ENCODE results near the gene ZSCAN1. TPM values are rescaled to one million over a fixed set of nuclear protein-coding genes. Genes with fewer than 3 reads are reported as not detected.

The ZSCAN1 gene
- polyA plus RNA-seq, 1 of the 3 experiments (the other 2 are of a cell fraction): not detected

DNA sequence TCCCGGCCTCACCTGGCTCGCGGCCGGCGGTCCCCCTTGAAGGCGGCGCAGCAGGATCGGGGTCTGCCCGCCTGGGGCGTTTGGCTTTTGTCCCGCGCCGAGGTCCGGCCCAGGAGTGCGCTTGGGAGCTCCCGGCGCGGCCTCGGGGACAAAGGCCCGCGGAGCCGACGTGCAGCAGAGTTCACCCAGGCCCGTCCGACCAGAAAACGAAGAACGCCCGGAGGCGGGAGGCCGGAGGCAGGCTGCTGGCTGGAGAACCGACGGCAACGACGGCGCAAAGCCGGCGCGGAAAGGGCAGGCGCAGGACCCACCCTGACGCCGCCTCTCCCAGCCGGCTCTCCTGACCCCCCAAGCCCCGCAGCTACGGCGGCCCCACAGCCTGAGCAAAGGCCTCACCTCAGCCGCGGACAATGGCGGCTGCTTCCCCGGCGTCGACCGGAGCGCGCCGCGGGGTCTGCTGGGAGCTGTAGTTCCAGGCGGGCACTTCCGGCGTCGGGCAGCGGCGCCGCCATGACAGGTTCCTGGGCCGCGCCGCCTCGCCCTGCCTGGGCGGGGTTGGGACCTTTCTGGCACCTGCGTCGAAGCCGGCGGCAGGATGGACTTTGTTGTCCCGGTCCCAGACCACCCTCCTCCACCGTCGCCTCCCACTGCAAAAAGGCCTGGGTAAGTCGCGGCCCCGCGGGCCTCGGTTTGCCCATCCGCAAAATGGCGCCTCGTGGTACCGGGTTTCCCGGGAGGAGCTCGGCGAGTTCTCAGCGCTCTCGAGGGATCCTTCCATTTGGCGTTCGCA is 31.2 kb upstream of the ZSCAN1 start, which contains the start of gene ZNF606 (continued):
- no peak for TF ChIP-seq EP300 (IDR thresholded peaks at IDR 0.05; ENCODE audit: borderline replicate concordance in 1 of 2, low read depth in 1 of 2, low read length in 1 of 2)
- no peak for TF ChIP-seq RAD21 (IDR thresholded peaks at IDR 0.05; ENCODE audit: low read length)
- no peak for TF ChIP-seq EZH2phosphoT487 (IDR thresholded peaks at IDR 0.05; ENCODE audit: borderline replicate concordance, low read depth)
- TF ChIP-seq TEAD4 (IDR thresholded peaks at IDR 0.05; ENCODE audit: borderline replicate concordance, insufficient read depth): no peak
- TF ChIP-seq SIN3A (IDR thresholded peaks at IDR 0.05; ENCODE audit: borderline replicate concordance, low read depth, low read length): no peak
- TF ChIP-seq TAF1 (IDR thresholded peaks at IDR 0.05; ENCODE audit: borderline replicate concordance, low read depth, low read length): no peak
- no peak for TF ChIP-seq TCF12 (IDR thresholded peaks at IDR 0.05)
- no peak for TF ChIP-seq GATA2 (CRISPR knock-in tag; IDR thresholded peaks at IDR 0.05)
- TF ChIP-seq, protein P1, sequence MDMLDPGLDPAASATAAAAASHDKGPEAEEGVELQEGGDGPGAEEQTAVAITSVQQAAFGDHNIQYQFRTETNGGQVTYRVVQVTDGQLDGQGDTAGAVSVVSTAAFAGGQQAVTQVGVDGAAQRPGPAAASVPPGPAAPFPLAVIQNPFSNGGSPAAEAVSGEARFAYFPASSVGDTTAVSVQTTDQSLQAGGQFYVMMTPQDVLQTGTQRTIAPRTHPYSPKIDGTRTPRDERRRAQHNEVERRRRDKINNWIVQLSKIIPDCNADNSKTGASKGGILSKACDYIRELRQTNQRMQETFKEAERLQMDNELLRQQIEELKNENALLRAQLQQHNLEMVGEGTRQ (IDR thresholded peaks at IDR 0.05; ENCODE audit: borderline replicate concordance, low read depth, low read length): no peak
- no peak for TF ChIP-seq FOXM1 (IDR thresholded peaks at IDR 0.05; ENCODE audit: low read depth)
- TF ChIP-seq, protein P2, sequence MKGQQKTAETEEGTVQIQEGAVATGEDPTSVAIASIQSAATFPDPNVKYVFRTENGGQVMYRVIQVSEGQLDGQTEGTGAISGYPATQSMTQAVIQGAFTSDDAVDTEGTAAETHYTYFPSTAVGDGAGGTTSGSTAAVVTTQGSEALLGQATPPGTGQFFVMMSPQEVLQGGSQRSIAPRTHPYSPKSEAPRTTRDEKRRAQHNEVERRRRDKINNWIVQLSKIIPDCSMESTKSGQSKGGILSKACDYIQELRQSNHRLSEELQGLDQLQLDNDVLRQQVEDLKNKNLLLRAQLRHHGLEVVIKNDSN (IDR thresholded peaks at IDR 0.05; ENCODE audit: borderline replicate concordance, low read depth): no peak; the same call in 1 of the 2 replicates
- TF ChIP-seq POLR2AphosphoS5 (IDR thresholded peaks at IDR 0.05; ENCODE audit: low read depth, low read length): peak; percentile 36; the same call in 1 of the 2 replicates
- no peak for TF ChIP-seq SMC3 (IDR thresholded peaks at IDR 0.05; ENCODE audit: low read depth, low read length)
- TF ChIP-seq FOXJ3 (CRISPR knock-in tag; IDR thresholded peaks at IDR 0.05): no peak
- TF ChIP-seq, protein P3, sequence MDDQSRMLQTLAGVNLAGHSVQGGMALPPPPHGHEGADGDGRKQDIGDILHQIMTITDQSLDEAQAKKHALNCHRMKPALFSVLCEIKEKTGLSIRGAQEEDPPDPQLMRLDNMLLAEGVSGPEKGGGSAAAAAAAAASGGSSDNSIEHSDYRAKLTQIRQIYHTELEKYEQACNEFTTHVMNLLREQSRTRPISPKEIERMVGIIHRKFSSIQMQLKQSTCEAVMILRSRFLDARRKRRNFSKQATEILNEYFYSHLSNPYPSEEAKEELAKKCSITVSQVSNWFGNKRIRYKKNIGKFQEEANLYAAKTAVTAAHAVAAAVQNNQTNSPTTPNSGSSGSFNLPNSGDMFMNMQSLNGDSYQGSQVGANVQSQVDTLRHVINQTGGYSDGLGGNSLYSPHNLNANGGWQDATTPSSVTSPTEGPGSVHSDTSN (IDR thresholded peaks at IDR 0.05): no peak
- no peak for TF ChIP-seq RFX5 (IDR thresholded peaks at IDR 0.05; ENCODE audit: low read length)
- TF ChIP-seq GABPA (IDR thresholded peaks at IDR 0.05; ENCODE audit: low read depth): peak; percentile 78

Measured in SK-N-SH (cell line).